ENCODE measurements around the gene MOV10L1. TPM values are rescaled to one million over a fixed set of nuclear protein-coding genes. Genes with fewer than 3 reads are reported as not detected.

MOV10L1 gene
- polyA plus RNA-seq, 3 donors, result 0.18 to 0.35 TPM; not detected in 1

GRCh38 chr22:50060441-50061140 is 29.2 kb upstream of the MOV10L1 start:
- no peak overlapping the region for H3K9ac ChIP-seq (ENCODE audit: insufficient read depth, low read length, poor library complexity, severe bottlenecking)
- no peak for DNase-seq
- peak overlapping the region; percentile 56 for H2AFZ ChIP-seq (ENCODE audit: insufficient read depth, low read depth, low read length, poor library complexity, severe bottlenecking)
- no peaks in the 10 kb centered on the region for H3K9me3 ChIP-seq (replicated peaks in 1 of 2; ENCODE audit: control insufficient read depth in 1 of 2, insufficient read depth in 1 of 2, low read length in 2 of 2)
- peaks cover 8 to 14% of the 10 kb centered on the region in 2 donors for H3K36me3 Mint-ChIP-seq
- TF ChIP-seq CTCF (IDR thresholded peaks at IDR 0.05), result no peak
- H3K4me1 Mint-ChIP-seq, result peaks cover 16% of the 10 kb centered on the region
- no peaks in the 10 kb centered on the region for H4K20me1 ChIP-seq (ENCODE audit: insufficient read depth, low read length)
- H3K27ac Mint-ChIP-seq, result no peak overlapping the region
- no peak overlapping the region for H3K27ac ChIP-seq (ENCODE audit: low read depth in 1 of 2, low read length in 2 of 2)
- H3K79me2 ChIP-seq (ENCODE audit: insufficient read depth, low read length), result no peaks in the 10 kb centered on the region
- no peak overlapping the region for H3K4me3 ChIP-seq (replicated peaks in 1 of 3; ENCODE audit: low read depth in 2 of 3, low read length in 3 of 3)
- H3K27me3 ChIP-seq (ENCODE audit: control insufficient read depth in 2 of 2, insufficient read depth in 2 of 2, low read length in 2 of 2), result peaks cover 5 to 31% of the 10 kb centered on the region in 2 donors
- WGBS (ENCODE audit: insufficient coverage), result 92% methylated on average over 23 of the region's 28 CpGs
- H3K9me3 Mint-ChIP-seq, result peaks cover 0 to 4% (median 2%) of the 10 kb centered on the region in 7 donors
- H3K36me3 ChIP-seq (replicated peaks in 1 of 2; ENCODE audit: control insufficient read depth in 1 of 2, insufficient read depth in 2 of 2, low read length in 2 of 2), result no peaks in the 10 kb centered on the region
- H3K4me1 ChIP-seq (ENCODE audit: control insufficient read depth in 1 of 2, insufficient read depth in 2 of 2, low read length in 2 of 2), result peaks cover 3 to 25% of the 10 kb centered on the region in 2 donors
- intact Hi-C loops (cut with micrococcal nuclease), result no loop called here
- H3K4me2 ChIP-seq (replicated peaks; ENCODE audit: extremely low read depth, low read length, poor library complexity, severe bottlenecking), result peak overlapping the region; percentile 57
- peak overlapping the region in 1 of 2 donors; percentile 86 for H3K4me3 Mint-ChIP-seq
- peaks cover 24 to 40% (median 27%) of the 10 kb centered on the region in 3 donors for H3K27me3 Mint-ChIP-seq (ENCODE audit: low read depth in 3 of 3)

- Histone ChIP-seq H2AFZ (ENCODE audit: insufficient read depth, low read depth, low read length, poor library complexity, severe bottlenecking) (peak overlapping the region; percentile 56), H3K4me3 (replicated peaks in 1 of 3; ENCODE audit: low read depth in 2 of 3, low read length in 3 of 3) (peak overlapping the region in 2 of 3 experiments; percentile 6 to 51), H3K4me1 (ENCODE audit: control insufficient read depth in 1 of 2, insufficient read depth in 2 of 2, low read length in 2 of 2) (peaks cover 3 to 25% of the 10 kb centered on the region in 2 donors), H3K27ac (ENCODE audit: low read depth in 1 of 2, low read length in 2 of 2) (no peak overlapping the region), H4K20me1 (ENCODE audit: insufficient read depth, low read length) (no peaks in the 10 kb centered on the region), H3K9me3 (replicated peaks in 1 of 2; ENCODE audit: control insufficient read depth in 1 of 2, insufficient read depth in 1 of 2, low read length in 2 of 2) (no peaks in the 10 kb centered on the region), H3K36me3 (replicated peaks in 1 of 2; ENCODE audit: control insufficient read depth in 1 of 2, insufficient read depth in 2 of 2, low read length in 2 of 2) (no peaks in the 10 kb centered on the region), H3K4me2 (replicated peaks; ENCODE audit: extremely low read depth, low read length, poor library complexity, severe bottlenecking) (peak overlapping the region; percentile 57), H3K27me3 (ENCODE audit: control insufficient read depth in 2 of 2, insufficient read depth in 2 of 2, low read length in 2 of 2) (peaks cover 5 to 31% of the 10 kb centered on the region in 2 donors), H3K79me2 (ENCODE audit: insufficient read depth, low read length) (no peaks in the 10 kb centered on the region), H3K9ac (ENCODE audit: insufficient read depth, low read length, poor library complexity, severe bottlenecking) (no peak overlapping the region)
- H3K27me3 Mint-ChIP-seq (ENCODE audit: low read depth in 3 of 3), result peaks cover 23 to 38% (median 27%) of the 10 kb centered on the region in 3 donors
- 27% methylated on average over 26 of the region's 27 CpGs for WGBS (ENCODE audit: insufficient coverage)
- H3K4me1 Mint-ChIP-seq, result peaks cover 16% of the 10 kb centered on the region
- no peak for TF ChIP-seq CTCF (IDR thresholded peaks at IDR 0.05)
- H3K4me3 Mint-ChIP-seq, result peak overlapping the region; percentile 71 to 86
- H3K27ac Mint-ChIP-seq, result no peak overlapping the region
- peaks cover 8 to 17% of the 10 kb centered on the region in 2 donors for H3K36me3 Mint-ChIP-seq
- no peak for DNase-seq
- peaks cover 0 to 4% (median 2%) of the 10 kb centered on the region in 7 donors for H3K9me3 Mint-ChIP-seq
- intact Hi-C loops (cut with micrococcal nuclease), result no loop called here
Measured at GRCh38 chr22:50061141-50061823, 28.5 kb upstream of the MOV10L1 start.

Measured in CD14-positive monocyte (primary cell).